HG02571 (cell line): ENCODE results near the gene KRT5.
"Not testable (repeated sequence)": the region's sequence is repeated elsewhere in the genome, so short reads cannot be mapped to it uniquely, and the experiment has no call there.

Experiments used
- ATAC-seq: cut with Tn5 transposase; IDR thresholded peaks from one replicate; pipeline ENCODE4 v1.9.1; 2021; ENCODE audit warnings: mild to moderate bottlenecking, moderate library complexity; ENCODE audit not compliant: unreplicated experiment

KRT5 gene

DNA sequence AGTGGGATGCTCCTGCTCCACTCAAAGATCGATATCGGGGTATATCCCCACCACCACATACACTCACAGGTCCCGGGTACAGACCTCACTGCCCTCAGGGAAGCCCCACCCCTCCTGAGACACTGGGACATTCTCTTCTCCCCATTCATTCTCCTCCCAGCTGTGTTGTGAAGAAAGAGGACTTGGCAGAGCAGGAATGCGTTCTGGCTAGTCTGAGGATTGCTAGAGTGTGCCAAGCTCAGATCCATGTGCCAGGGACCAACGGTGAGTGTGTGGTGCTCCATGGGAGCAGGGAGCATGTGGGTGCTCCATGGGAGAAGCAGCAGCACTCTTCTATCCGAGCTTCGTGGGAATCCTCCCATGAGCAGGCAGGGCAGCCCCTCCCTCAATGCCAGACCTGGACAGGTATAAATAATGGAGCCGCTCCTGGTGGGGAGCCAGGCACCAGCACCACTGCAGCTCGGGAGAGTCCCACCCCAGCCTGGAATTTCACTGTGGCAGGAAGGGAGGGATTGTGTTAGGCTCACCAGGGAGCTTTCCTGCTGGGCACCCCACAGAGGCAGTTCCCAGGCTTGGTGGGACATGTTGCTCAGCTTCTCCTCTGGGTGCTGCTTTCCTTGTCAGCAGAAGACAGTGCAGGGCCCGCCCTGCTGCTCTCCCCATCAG, 2.3 kb upstream of the KRT5 start:
- ATAC-seq: no peak

DNA sequence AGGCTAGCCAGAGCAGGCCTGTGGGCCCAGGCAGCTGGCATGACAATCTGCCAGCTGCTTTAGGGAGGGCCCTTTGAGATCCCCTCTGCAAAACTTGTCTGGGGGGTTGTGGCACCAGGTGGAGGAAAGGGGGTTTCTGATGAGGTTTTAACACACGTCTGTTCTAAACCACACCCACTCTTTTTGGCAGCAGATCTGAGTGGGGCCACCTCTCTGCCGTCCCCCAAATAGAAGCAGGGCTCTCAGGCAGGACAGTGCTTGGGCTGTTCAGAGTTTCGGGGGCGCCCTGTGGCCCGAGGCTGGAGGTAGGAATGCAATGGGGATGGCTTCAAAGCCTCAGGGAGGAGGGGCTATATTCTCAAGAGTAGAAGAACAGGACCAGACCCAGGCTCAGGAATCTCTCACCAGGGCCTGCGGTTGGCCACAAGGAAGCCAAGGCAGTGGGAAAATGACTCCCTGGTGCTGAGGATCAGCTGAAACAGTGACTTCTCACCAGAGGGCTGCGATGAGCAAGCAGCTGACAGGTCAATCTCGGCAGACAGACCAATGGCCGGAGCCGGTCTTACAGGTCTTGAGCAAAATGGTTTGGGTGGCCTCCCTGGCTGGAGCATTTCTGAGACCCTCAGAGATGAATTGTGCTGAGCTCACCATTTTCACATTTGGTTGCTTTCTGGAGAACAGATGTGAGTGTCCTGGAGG, 1.5 kb upstream of the KRT5 start:
- ATAC-seq: no peak

DNA sequence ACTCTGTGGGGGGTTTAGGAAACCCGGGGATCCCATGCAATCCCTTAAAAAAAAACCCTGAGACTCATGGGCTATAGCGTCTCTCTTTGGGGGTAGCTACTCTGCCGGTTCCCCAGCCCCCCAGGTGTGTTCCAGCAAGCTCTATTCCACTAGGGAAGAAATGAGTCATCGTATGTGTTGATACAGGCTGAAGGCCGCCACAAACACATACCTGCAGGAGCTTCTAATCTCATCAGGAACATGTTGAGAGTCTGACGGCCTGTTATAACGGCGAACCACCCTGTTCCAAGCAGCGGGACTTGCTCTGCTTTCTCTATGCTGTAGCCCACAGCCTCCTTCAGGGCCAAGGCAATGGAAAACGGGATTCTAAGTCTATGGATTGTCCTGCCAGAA, 977 bp upstream of the KRT5 start:
- no peak for ATAC-seq

DNA sequence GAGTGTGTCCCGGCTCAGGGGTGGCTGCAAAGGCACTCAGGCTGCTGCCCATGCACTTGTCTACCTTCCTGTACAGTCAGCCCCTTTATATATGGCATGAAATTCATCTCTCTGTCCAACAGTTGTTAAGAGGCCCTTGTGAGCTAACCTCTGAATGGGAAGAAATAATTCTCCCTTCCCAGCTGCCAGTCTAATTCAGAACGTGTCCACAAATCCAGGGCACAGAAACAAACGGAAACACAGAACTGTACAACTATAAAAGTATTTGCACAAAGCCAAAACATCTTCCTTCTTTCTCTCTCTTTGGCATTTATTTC, 849 bp downstream of the KRT5 start:
- ATAC-seq: no peak

DNA sequence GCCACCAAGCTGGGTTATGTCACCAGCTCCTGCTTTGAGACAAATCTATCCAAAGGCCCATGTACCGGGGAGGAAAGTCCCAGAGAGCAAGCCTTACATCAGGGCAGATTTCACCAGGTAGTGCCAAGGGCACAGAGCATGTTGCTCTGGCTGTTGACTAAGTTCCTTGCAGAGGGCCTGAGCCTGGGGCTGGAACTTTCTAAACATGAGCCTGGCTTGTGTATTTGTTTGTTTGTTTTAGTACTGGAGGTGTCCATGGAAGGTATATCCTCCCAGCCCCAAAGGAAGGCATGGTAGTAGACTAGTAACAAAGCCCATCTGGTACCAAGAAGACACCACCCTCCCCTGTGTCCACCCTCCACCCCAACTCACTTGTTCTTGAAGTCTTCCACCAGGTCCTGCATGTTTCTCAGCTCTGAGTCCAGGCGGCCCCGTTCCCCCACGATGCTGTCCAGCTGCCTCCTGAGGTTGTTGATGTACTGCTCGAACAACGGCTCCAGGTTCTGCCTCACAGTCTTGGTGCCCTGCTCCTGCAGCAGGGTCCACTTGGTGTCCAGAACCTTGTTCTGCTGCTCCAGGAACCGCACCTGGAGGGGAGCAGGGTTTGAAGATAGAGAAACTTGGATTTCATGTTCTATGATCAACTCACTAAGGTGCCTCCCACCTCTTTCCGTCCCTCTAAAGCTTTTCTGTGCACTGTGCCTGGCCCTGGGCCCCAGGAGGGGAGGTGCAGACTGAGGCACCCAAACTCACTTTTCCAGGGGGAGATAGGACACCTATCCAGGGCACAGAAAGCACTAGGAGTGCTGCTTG, 1.4 kb downstream of the KRT5 start:
- no peak for ATAC-seq

- ATAC-seq: no peak
These were observed 2.3 kb downstream of the KRT5 start for GRCh38 chr12:52517888-52518287.

- no peak for ATAC-seq
These were observed 3.0 kb downstream of the KRT5 start for GRCh38 chr12:52517005-52517835.

GRCh38 chr12:52515927-52516831, 4.0 kb downstream of the KRT5 start:
- no peak for ATAC-seq

GRCh38 chr12:52515319-52515646, 4.9 kb downstream of the KRT5 start:
- ATAC-seq: no peak

DNA sequence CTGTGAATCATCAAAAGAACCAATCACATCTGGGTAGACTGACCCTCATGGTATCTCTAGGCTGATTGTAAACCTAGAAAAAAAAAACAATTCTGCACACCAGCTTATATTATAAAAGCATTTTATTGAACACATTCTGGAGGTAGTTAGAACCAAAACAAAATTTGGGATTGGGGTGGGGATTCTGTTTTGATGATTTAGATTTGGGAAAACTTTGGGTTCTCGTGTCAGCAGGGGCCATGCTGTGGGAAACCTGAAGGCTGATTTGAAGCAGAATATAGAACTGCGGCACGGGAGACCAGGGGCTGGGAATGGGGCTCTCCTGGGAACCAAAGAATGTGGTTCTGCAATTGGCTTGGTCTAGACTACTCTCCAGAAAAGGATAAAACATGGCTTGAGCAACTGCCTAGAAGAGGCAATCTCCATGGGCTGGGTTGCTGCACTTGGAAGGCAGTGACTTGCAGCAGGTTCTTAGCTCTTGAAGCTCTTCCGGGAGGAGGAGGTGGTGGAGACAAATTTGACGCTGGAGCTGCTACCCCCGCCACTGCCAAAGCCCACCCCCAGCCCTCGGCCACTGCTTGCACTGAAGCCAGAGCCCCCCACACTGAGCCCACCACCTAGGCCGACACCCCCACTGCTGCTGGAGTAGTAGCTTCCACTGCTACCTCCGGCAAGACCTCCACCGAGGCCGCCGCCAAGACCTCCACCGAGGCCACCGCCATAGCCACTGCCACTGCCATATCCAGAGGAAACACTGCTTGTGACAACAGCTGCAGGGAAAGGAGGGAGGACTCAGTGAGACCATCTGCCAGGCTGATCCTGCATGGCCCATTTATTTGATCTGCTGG, 5.5 kb downstream of the KRT5 start:
- ATAC-seq: no peak

DNA sequence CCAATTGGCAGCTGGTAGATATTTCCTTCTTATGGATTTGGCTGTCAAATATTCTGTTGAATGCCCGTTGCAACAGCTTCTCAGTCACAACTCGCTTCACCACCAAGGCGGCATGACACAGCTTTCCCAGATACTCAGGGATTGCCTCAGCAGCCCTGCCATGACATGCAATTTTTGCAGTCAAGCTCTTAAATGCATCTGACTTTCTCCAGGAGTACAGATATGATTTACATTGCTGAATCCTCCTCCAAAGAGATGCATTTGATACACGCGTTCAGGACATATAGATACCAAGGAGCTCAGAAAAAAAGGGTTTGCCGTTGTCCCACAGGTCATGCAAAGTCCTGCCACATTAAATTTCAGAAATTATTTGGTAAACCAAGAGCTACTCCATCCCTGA, 6.5 kb downstream of the KRT5 start:
- no peak for ATAC-seq

DNA sequence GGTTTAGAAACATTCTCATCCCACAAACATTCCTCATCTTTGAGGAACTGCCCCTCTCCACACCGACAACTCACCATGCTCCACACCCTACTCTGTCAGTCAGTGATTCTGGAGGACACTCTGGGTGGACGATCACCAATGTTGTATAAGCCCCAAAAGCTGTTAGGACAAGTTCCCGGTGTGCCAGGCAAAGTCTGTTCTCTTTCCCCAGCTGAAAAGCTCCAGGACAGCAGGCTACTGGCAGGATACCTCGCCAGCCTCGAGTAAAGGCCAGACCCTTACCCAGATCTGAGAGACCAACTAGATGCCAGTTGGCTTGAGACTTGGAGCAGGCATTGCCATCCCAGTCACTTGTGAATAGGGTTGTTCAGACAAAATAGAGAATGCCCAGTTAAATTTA, 12.0 kb downstream of the KRT5 start:
- ATAC-seq: no peak

GRCh38 chr12:52506858-52507715, 13.1 kb downstream of the KRT5 start:
- no peak for ATAC-seq

GRCh38 chr12:52502877-52503276, 17.3 kb downstream of the KRT5 start:
- no peak for ATAC-seq

- ATAC-seq: no peak
These were observed 18.7 kb downstream of the KRT5 start for GRCh38 chr12:52501490-52501889.

DNA sequence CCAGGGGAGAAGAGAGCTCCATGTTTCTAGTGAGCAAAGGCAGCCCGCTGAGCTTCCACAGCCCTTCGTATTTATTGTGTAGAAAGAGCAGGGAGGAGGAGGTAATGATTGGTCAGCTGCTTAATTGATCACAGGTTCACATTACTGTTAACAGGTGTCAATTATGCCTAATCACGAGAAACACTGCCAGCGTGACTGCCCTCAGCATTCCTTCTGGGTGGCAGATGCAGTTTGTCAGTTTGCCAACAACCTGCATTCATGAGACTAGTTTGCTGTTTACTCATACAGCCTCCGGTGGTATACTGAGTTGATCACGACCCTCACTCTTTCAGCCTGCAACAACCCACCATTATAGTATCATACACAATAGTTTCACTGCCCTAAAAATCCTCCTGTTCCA, 19.6 kb downstream of the KRT5 start:
- not testable (repeated sequence) for ATAC-seq

DNA sequence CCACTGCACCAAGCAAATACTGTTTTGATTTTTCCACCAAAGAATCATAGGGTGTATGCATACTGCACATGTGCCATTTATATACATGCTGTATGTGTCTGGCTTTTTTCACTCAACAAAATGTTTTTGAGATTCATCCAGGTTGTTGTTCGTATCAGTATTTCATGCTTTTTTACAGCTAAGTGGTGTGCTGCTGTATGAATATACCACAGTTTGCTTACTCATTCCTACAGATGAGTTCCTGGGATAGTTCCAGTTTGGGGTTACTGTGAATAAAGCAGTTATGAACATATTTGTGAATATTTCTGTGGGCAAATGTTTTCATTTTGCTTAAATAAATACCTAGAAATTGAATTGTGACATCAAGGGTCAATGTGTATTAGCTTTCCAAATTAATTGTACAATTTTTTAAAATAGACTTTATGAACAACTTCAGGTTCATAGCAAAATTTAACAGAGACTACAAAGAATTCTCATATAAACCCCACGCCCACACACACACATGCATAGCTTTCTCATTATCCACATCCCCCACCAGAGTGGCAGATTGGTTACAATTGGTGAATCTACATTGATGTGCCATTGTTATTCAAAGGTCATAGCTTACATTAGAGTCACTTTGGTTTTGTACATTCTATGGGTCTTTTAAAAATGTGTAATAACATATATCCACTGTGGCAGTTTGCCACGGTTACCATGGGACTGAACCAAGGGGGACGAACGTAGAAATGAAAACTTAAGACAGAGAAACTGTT, 20.2 kb downstream of the KRT5 start:
- no peak for ATAC-seq

GRCh38 chr12:52498946-52499345, 21.2 kb downstream of the KRT5 start:
- no peak for ATAC-seq
